GM10248 (cell line): ENCODE results near the gene GFAP.

ENCODE experiments used
- CTCF ChIA-PET: fragments of 300-600 bp; sonication (Branson Sonifier 250); formaldehyde crosslinking; extraction: SDS; loops from one replicate; lab custom pipeline; 2021; ENCODE audit warnings: antibody characterized with exemption; lab: Yijun Ruan, JAX
- POLR2A ChIA-PET: fragments of 350-650 bp; sonication (Branson Sonifier 250); formaldehyde crosslinking; extraction: SDS; loops from one replicate; lab custom pipeline; 2020; ENCODE audit warnings: antibody characterized with exemption; lab: Yijun Ruan, JAX
- DNase-seq: peaks from one replicate; pipeline ENCODE4 v3.0.0; 2012; ENCODE audit errors: extremely low spot score
- TF ChIP-seq, protein P1 (sequence below): IDR thresholded peaks from 2 replicates; pipeline ENCODE4 v1.5.1; 2012; ENCODE audit warnings: mild to moderate bottlenecking, low read depth; ENCODE audit errors: extremely low read depth, missing control alignments, control extremely low read depth

Gene GFAP

DNA sequence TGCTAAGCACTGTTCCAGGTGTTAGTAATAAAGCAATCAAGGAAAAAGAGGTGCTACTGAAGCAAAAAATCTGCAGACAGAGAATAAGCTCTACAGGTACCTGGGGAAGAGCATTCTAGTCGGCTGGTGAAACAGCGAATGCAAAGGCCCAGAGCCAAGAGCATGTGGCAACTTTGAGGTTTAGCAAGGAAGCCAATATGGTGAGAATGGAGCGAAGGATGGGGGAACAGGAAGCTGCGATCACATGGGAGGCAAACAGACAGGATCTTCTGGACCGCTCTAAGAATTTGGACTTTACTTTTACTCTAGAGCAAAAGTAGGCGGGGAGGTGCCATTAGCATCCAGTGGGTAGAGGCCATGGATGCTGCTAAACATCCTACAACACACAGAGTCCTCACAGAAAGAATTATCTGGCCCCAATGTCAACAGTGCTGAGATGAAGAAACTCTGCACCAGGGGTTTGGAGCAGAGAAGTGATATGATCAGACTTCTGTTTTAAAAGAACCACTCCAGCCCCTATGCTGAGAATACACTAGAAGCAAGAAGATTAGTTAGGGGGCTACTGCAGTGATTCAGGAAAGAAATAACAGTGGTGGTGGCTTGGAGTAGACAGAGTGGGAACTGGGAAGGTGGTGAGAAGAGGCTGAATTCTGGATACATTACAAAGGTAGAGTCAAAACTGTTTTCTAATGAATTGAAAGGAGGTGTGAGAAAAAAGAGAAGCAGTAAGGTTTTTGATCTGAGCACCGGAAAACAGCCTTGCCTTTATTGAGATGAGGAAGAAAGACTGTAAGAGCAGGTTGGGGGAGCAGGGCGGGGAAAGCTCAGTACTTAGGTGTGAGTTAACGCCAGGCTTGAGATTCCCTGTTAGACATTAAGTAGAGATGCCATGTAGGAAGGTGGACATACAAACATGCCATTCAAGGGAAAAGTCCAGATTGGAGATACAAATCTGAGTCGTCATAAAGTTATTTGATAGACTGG lies 27.0 kb downstream of the GFAP start:
- ChIA-PET CTCF (interaction anchor here (1.7 to 5.1 kb wide), 2 partner anchors 24 to 211 kb away, joined by 4 to 23 read pairs; no protein-coding TSS in a partner anchor), POLR2A (no interaction called here)
- TF ChIP-seq, protein P1, sequence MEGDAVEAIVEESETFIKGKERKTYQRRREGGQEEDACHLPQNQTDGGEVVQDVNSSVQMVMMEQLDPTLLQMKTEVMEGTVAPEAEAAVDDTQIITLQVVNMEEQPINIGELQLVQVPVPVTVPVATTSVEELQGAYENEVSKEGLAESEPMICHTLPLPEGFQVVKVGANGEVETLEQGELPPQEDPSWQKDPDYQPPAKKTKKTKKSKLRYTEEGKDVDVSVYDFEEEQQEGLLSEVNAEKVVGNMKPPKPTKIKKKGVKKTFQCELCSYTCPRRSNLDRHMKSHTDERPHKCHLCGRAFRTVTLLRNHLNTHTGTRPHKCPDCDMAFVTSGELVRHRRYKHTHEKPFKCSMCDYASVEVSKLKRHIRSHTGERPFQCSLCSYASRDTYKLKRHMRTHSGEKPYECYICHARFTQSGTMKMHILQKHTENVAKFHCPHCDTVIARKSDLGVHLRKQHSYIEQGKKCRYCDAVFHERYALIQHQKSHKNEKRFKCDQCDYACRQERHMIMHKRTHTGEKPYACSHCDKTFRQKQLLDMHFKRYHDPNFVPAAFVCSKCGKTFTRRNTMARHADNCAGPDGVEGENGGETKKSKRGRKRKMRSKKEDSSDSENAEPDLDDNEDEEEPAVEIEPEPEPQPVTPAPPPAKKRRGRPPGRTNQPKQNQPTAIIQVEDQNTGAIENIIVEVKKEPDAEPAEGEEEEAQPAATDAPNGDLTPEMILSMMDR = no peak
- no peak for DNase-seq

DNA sequence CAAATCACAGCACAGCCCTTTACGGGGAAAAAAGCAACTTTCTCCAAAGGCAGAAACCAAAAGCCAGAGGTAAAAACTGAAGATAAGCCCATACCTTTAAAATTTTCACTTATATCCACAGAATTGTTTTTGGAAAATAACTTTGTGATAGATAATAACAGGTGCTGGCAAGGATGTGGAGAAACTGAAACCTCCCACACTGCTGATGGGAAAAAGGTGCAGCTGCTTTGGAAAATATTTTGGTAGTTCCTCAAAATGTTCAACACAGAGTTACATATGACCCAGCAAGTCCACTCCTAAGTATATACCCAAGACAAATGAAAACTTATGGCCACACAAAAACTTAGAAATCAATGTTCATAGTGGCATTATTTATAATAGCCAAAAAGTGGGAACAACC lies 28.3 kb downstream of the GFAP start:
- DNase-seq = no peak
- ChIA-PET POLR2A (no interaction called here), CTCF (interaction anchor here (1.7 to 5.1 kb wide), 2 partner anchors 22 to 213 kb away, joined by 4 to 23 read pairs; no protein-coding TSS in a partner anchor)
- TF ChIP-seq, protein P1 = no peak

DNA sequence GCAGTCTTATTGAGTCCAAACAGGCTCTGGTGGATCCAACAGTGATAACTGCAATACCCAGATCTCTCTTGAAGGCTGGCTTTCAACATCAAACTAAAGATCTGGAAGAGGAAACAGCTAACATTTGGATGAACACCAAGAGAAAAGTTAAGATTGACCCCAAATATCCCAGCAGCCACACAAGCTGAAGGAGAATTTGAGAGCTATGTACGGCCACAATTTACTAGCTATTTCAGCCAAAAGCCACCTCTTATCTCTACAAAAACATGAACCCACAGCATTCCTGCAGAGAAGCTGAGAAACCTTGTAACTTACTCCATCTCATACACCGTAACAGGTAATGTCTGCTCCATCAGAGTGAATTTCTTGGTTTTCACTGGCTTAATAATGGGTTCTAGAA lies 30.4 kb downstream of the GFAP start:
- ChIA-PET CTCF (interaction anchor here (1.0 to 13.3 kb wide), 7 partner anchors 11 to 250 kb away, joined by 3 to 156 read pairs (median 7); partner anchors contain the start of gene ACBD4), POLR2A (interaction anchor here (1.0 kb wide), 1 partner anchor 264 kb away, joined by 3 read pairs; the partner anchor contains the start of gene HEXIM1)
- DNase-seq = no peak
- TF ChIP-seq, protein P1 = no peak

DNA sequence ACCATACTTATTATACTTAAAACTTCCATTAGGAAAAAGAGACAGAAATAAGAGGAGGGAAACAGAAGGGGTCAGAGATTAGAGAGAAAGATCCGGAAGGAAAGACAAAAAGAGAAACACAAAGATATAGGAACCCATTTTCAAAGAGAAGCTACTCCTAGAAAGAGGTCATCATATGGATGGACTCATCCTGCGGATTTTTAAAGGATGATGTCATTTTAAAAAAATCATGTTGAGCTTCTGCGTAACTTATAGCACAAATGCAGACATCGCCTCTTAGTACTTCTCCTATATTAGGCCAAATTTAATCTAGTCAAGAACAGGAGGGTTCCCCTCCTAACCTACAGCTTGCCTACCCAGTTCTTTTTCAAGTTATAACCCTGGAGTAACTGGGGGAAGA lies 34.2 kb downstream of the GFAP start:
- CTCF ChIA-PET = interaction anchor here (0.6 to 13.3 kb wide), 7 partner anchors 10 to 103 kb away, joined by 3 to 156 read pairs (median 4); no protein-coding TSS in a partner anchor
- TF ChIP-seq, protein P1 = no peak

DNA sequence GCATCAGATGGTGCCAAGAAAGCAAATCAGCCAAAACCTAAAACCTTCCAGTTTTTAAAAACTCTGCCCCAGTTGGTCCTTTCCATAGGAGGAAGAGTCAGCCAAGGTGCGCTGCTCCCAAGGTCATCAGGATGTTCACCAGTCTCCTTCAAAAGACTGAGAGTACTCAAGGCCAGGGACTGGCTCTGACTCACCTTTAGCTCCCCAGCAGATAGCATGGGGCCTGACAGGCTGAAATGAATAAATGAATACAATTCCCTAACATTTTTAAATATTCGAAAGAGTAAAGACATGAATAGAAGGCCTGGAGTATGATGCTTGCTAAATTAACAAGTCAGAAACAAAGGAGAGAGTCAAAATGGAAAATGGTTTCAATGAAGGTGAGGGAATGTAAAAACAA lies 35.2 kb downstream of the GFAP start:
- ChIA-PET POLR2A (interaction anchor here (0.6 kb wide), 1 partner anchor 59 kb away, joined by 7 read pairs; no protein-coding TSS in a partner anchor), CTCF (interaction anchor here (1.0 to 13.3 kb wide), 6 partner anchors 10 to 102 kb away, joined by 3 to 156 read pairs (median 6); no protein-coding TSS in a partner anchor)
- TF ChIP-seq, protein P1 = no peak
- no peak for DNase-seq

More for the DNA sequence above, 34.2 kb downstream of the GFAP start:
- no peak for DNase-seq
- POLR2A ChIA-PET = no interaction called here

DNA sequence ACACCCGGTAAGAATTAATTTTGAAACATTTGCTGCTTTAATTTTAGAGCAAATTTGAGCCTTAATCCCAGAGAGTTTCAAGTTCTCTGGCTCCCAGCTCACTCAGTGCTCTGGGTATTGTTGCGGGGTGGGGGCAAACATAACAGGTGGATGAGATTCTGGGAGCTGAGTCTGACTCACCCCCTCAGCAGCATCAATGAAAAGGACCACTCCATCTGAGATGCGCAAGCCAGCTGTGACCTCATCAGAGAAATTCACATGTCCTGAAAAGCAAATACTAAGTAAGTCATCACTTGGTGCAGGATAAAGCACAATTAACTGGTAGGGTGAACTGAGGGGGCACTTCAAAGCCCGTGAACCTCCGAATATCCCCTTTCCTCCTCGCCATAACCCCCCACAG lies 35.9 kb downstream of the GFAP start:
- TF ChIP-seq, protein P1 = no peak
- no peak for DNase-seq
- ChIA-PET CTCF (interaction anchor here (0.7 to 13.3 kb wide), 14 partner anchors 9 to 218 kb away, joined by 3 to 156 read pairs (median 4); no protein-coding TSS in a partner anchor), POLR2A (interaction anchor here (0.6 to 0.8 kb wide), 2 partner anchors 60 to 269 kb away, joined by 4 to 7 read pairs; partner anchors contain the start of gene HEXIM1)
